ENCODE data around the gene TUBB4B. TPM values are rescaled to one million over a fixed set of nuclear protein-coding genes. Genes with fewer than 3 reads are reported as not detected.

Gene TUBB4B
- total and polyA plus RNA-seq, 2 of the 4 experiments (the other 2 are of a cell fraction), result 237 to 529 TPM

- Histone ChIP-seq H2AK5ac (ENCODE audit: low read depth, low read length) (0 out of 2 replicates have a peak overlapping the region, but pooled peaks have one; percentile 3), H3K14ac (replicated peaks; ENCODE audit: low read depth, low read length) (no peak overlapping the region), H4K5ac (ENCODE audit: low read depth, low read length) (no peak overlapping the region), H4K20me1 (ENCODE audit: insufficient read depth, low read length) (peaks cover 33% of the 10 kb centered on the region), H3K56ac (ENCODE audit: extremely low read depth, insufficient read depth, low read length) (no peak overlapping the region), H3K4ac (ENCODE audit: low read depth, low read length) (no peak overlapping the region; the same call in 1 of the 2 replicates), H3K9me3 (ENCODE audit: control insufficient read depth, insufficient read depth, low read length) (no peaks in the 10 kb centered on the region), H2AK9ac (replicated peaks; ENCODE audit: low read depth, low read length, poor library complexity) (peak overlapping the region; percentile 81), H3K23ac (ENCODE audit: low read depth, low read length) (peak overlapping the region; percentile 64; the same call in 1 of the 2 replicates), H2BK5ac (ENCODE audit: low read depth, low read length, poor library complexity, severe bottlenecking) (no peak overlapping the region), H3K9me1 (ENCODE audit: insufficient read depth, low read length) (peaks cover 4% of the 10 kb centered on the region), H3K4me2 (ENCODE audit: low read depth, low read length) (no peak overlapping the region), H3K18ac (ENCODE audit: low read depth, low read length) (no peak overlapping the region), H2BK15ac (ENCODE audit: low read depth, low read length) (no peak overlapping the region), H2BK20ac (ENCODE audit: low read depth, low read length) (no peak overlapping the region), H3K4me3 (ENCODE audit: insufficient read depth, low read depth, low read length) (no peak overlapping the region), H4K8ac (ENCODE audit: low read depth in 2 of 2, low read length in 2 of 2) (no peak overlapping the region; a peak in 1 of 4 replicates), H3K36me3 (ENCODE audit: control insufficient read depth, insufficient read depth, low read length) (peaks cover 19% of the 10 kb centered on the region), H4K91ac (ENCODE audit: insufficient read depth, low read depth, low read length) (no peak overlapping the region), H3K79me1 (ENCODE audit: low read depth in 1 of 2, low read length in 2 of 2) (peaks cover 3 to 31% of the 10 kb centered on the region in 2 experiments; a peak in 3 of 4 replicates), H2BK120ac (ENCODE audit: low read depth, low read length) (no peak overlapping the region), H3K4me1 (ENCODE audit: control insufficient read depth, insufficient read depth, low read length) (peaks cover 8% of the 10 kb centered on the region; the same call in 1 of the 2 replicates), H2AFZ (replicated peaks; ENCODE audit: low read length, poor library complexity) (peak overlapping the region; percentile 32), H3K27ac (ENCODE audit: insufficient read depth, low read length) (no peak overlapping the region), H3K27me3 (ENCODE audit: control insufficient read depth, insufficient read depth, low read length) (no peaks in the 10 kb centered on the region), H3K9ac (ENCODE audit: low read depth, low read length) (no peak overlapping the region)
- ChIA-PET POLR2A (ENCODE audit: unreplicated experiment) (interaction anchor here (1.9 kb wide), 1 partner anchor 11 kb away, joined by 9 read pairs; the partner anchor contains the start of gene NELFB), CTCF (no interaction called here)
- ATAC-seq (ENCODE audit: low read depth), result no peak
- WGBS, 2 experiments (ENCODE audit: extremely low coverage in 2 of 2, insufficient read length in 1 of 2), result 52% methylated on average over 6 of the region's 15 CpGs; no CpG with 5 or more reads in 1 of the 2 experiments
- in situ Hi-C loops (cut with MboI; ENCODE audit: low sequenced_read_pairs) (no loop called here), dilution Hi-C loops (cut with HindIII; ENCODE audit: low sequenced_read_pairs, unreplicated experiment) (no loop called here), intact Hi-C loops (cut with micrococcal nuclease) (no loop called here)
- BruUV-seq (replicated peaks), result no TSS peak
- no peak for DNase-seq
- no peak for TF ChIP-seq MAZ (IDR thresholded peaks at IDR 0.05; ENCODE audit: borderline replicate concordance, low read depth, low read length)
- TF ChIP-seq MXI1 (IDR thresholded peaks at IDR 0.05; ENCODE audit: borderline replicate concordance, low read depth, low read length), result no peak
- TF ChIP-seq POLR2A (IDR thresholded peaks at IDR 0.05; ENCODE audit: low read depth, low read length), result no peak
- TF ChIP-seq MAFK (IDR thresholded peaks at IDR 0.05; ENCODE audit: low read depth, low read length), result no peak
- no peak for TF ChIP-seq SMC3 (IDR thresholded peaks at IDR 0.05; ENCODE audit: low read depth, low read length)
- no peak for TF ChIP-seq RFX5 (IDR thresholded peaks at IDR 0.05; ENCODE audit: low read depth, low read length)
- no peak for TF ChIP-seq RCOR1 (IDR thresholded peaks at IDR 0.05; ENCODE audit: insufficient replicate concordance, low read length)
- TF ChIP-seq CEBPB (IDR thresholded peaks at IDR 0.05; ENCODE audit: low read depth, low read length), result no peak
- no peak for TF ChIP-seq ELK1 (IDR thresholded peaks at IDR 0.05; ENCODE audit: borderline replicate concordance, low read depth, low read length)
- TF ChIP-seq USF2 (IDR thresholded peaks at IDR 0.05; ENCODE audit: low read depth, low read length), result no peak; the same call in 1 of the 2 replicates
- no peak for TF ChIP-seq BHLHE40 (IDR thresholded peaks at IDR 0.05; ENCODE audit: low read depth, low read length)
- no peak for TF ChIP-seq FOS (IDR thresholded peaks at IDR 0.05; ENCODE audit: low read depth, low read length)
- TF ChIP-seq CTCF (conservative IDR thresholded peaks at IDR 0.05; ENCODE audit: low read depth, low read length), result no peak
- TF ChIP-seq NFE2L2 (IDR thresholded peaks at IDR 0.05; ENCODE audit: low read depth, low read length), result no peak
Observed at GRCh38 chr9:137243626-137244485, 2.8 kb downstream of the TUBB4B start.

Data from IMR-90 (cell line).